Body of pancreas (tissue), 4 donors: Measurements from ENCODE around the gene TLR9.

Experiments
- POLR2A ChIP-seq, 3 donors: fragments of 450-650 bp; IDR thresholded peaks; one replicate each; pipeline ENCODE4 v1.6.1; 2016; ENCODE audit warnings: antibody characterized with exemption in 3 of 3, mild to moderate bottlenecking in 2 of 3
- TF ChIP-seq, protein P1 (sequence below), 7 experiments: fragments of 450-650 bp in 4 of 7; fragments of 200-600 bp in 3 of 7; sonication (generic) in 3 of 7; IDR thresholded peaks; one replicate each; pipeline ENCODE4 v1.5.1; 2016 to 2019; ENCODE audit warnings: antibody characterized with exemption in 7 of 7

DNA sequence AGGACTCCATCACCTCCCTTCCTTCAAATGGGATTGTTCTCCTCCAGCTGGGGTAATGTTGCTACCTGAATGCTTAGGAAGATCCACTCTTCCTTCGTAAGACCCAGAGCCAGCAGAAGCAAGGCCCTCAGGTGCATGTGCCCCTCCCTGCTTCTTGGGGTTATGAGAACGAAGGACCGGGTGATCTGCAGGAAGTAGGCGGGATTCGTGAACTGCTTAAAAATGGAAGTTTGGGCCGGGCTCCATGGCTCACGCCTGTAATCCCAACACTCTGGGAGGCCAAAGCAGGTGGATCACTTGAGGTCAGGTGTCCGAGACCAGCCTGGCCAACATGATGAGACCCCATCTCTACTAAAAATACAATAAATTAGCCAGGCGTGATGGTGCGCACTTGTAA is 8.0 kb downstream of the TLR9 start:
- TF ChIP-seq, protein P1, sequence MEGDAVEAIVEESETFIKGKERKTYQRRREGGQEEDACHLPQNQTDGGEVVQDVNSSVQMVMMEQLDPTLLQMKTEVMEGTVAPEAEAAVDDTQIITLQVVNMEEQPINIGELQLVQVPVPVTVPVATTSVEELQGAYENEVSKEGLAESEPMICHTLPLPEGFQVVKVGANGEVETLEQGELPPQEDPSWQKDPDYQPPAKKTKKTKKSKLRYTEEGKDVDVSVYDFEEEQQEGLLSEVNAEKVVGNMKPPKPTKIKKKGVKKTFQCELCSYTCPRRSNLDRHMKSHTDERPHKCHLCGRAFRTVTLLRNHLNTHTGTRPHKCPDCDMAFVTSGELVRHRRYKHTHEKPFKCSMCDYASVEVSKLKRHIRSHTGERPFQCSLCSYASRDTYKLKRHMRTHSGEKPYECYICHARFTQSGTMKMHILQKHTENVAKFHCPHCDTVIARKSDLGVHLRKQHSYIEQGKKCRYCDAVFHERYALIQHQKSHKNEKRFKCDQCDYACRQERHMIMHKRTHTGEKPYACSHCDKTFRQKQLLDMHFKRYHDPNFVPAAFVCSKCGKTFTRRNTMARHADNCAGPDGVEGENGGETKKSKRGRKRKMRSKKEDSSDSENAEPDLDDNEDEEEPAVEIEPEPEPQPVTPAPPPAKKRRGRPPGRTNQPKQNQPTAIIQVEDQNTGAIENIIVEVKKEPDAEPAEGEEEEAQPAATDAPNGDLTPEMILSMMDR (IDR thresholded peaks at IDR 0.05), result no peak
- TF ChIP-seq POLR2A (IDR thresholded peaks at IDR 0.05), result no peak
